ENCODE data around the gene HSPA4. TPM values are rescaled to one million over a fixed set of nuclear protein-coding genes. Genes with fewer than 3 reads are reported as not detected.

Gene HSPA4
- total and polyA plus RNA-seq, 2 of the 4 experiments (the other 2 are of a cell fraction), result 34.9 to 120 TPM

GRCh38 chr5:133122711-133123110 lies 70.9 kb downstream of the HSPA4 start:
- DNase-seq, result no peak
- BruUV-seq (replicated peaks), result no TSS peak

More at GRCh38 chr5:133122711-133123110, 70.9 kb downstream of the HSPA4 start:
- ChIA-PET POLR2A (ENCODE audit: unreplicated experiment) (no interaction called here), CTCF (interaction anchor here (1.4 kb wide), 1 partner anchor 12 kb away, joined by 4 read pairs; no protein-coding TSS in a partner anchor)
- no peak overlapping the region for H2AFZ ChIP-seq (replicated peaks; ENCODE audit: low read length, poor library complexity)
- no peaks in the 10 kb centered on the region for H3K36me3 ChIP-seq (ENCODE audit: control insufficient read depth, insufficient read depth, low read length)
- H2BK5ac ChIP-seq (ENCODE audit: low read depth, low read length, poor library complexity, severe bottlenecking), result no peak overlapping the region
- in situ Hi-C loops (cut with MboI; ENCODE audit: low sequenced_read_pairs) (no loop called here), dilution Hi-C loops (cut with HindIII; ENCODE audit: low sequenced_read_pairs, unreplicated experiment) (no loop called here), intact Hi-C loops (cut with micrococcal nuclease) (no loop called here)
- no peaks in the 10 kb centered on the region for H3K9me3 ChIP-seq (ENCODE audit: control insufficient read depth, insufficient read depth, low read length)
- no peak overlapping the region for H2AK5ac ChIP-seq (ENCODE audit: low read depth, low read length)
- no peak overlapping the region for H3K23ac ChIP-seq (ENCODE audit: low read depth, low read length)
- TF ChIP-seq CEBPB (IDR thresholded peaks at IDR 0.05; ENCODE audit: low read depth, low read length) (no peak), POLR2A (IDR thresholded peaks at IDR 0.05; ENCODE audit: low read depth, low read length) (no peak), RCOR1 (IDR thresholded peaks at IDR 0.05; ENCODE audit: insufficient replicate concordance, low read length) (no peak)
- H2BK20ac ChIP-seq (ENCODE audit: low read depth, low read length), result no peak overlapping the region
- H4K20me1 ChIP-seq (ENCODE audit: insufficient read depth, low read length), result no peaks in the 10 kb centered on the region; the same call in 1 of the 2 replicates
- no peak overlapping the region for H2BK120ac ChIP-seq (ENCODE audit: low read depth, low read length)
- H4K5ac ChIP-seq (ENCODE audit: low read depth, low read length), result no peak overlapping the region
- no peak overlapping the region for H3K14ac ChIP-seq (replicated peaks; ENCODE audit: low read depth, low read length)
- H4K91ac ChIP-seq (ENCODE audit: insufficient read depth, low read depth, low read length), result no peak overlapping the region
- no peak overlapping the region for H3K4ac ChIP-seq (ENCODE audit: low read depth, low read length)
- no peak for ATAC-seq (ENCODE audit: low read depth)
- no peak overlapping the region for H3K18ac ChIP-seq (ENCODE audit: low read depth, low read length)
- H3K4me3 ChIP-seq (ENCODE audit: insufficient read depth, low read depth, low read length), result no peak overlapping the region
- WGBS, 2 experiments (ENCODE audit: extremely low coverage in 2 of 2, insufficient read length in 1 of 2), result no CpG with 5 or more reads among the region's 4 CpGs
- no peak overlapping the region for H2BK15ac ChIP-seq (ENCODE audit: low read depth, low read length)
- H3K9me1 ChIP-seq (ENCODE audit: insufficient read depth, low read length), result no peaks in the 10 kb centered on the region
- no peak overlapping the region for H2AK9ac ChIP-seq (replicated peaks; ENCODE audit: low read depth, low read length, poor library complexity)
- H3K4me1 ChIP-seq (ENCODE audit: control insufficient read depth, insufficient read depth, low read length), result no peaks in the 10 kb centered on the region
- H4K8ac ChIP-seq (ENCODE audit: low read depth in 2 of 2, low read length in 2 of 2), result no peak overlapping the region
- no peaks in the 10 kb centered on the region for H3K79me1 ChIP-seq (ENCODE audit: low read depth in 1 of 2, low read length in 2 of 2)
- no peak overlapping the region for H3K9ac ChIP-seq (ENCODE audit: low read depth, low read length)
- no peak overlapping the region for H3K4me2 ChIP-seq (ENCODE audit: low read depth, low read length)
- H3K56ac ChIP-seq (ENCODE audit: extremely low read depth, insufficient read depth, low read length), result no peak overlapping the region
- H3K27me3 ChIP-seq (ENCODE audit: control insufficient read depth, insufficient read depth, low read length), result peaks cover 26% of the 10 kb centered on the region
- H3K27ac ChIP-seq (ENCODE audit: insufficient read depth, low read length), result no peak overlapping the region
